HG02870 (cell line): ENCODE data around the gene SLC26A11.
"Not testable (repeated sequence)": the region's sequence is repeated elsewhere in the genome, so short reads cannot be mapped to it uniquely, and the experiment has no call there.

ENCODE experiments used
- ATAC-seq: cut with Tn5 transposase; IDR thresholded peaks from one replicate; pipeline ENCODE4 v1.9.1; 2021; ENCODE audit warnings: mild to moderate bottlenecking, moderate library complexity; ENCODE audit not compliant: unreplicated experiment

SLC26A11 gene

GRCh38 chr17:80259457-80260068 lies 39.3 kb downstream of the SLC26A11 start:
- ATAC-seq: no peak

- ATAC-seq: no peak
Measured at GRCh38 chr17:80260069-80260535, 39.9 kb downstream of the SLC26A11 start.

- ATAC-seq: no peak
Measured at GRCh38 chr17:80260791-80261158, 40.5 kb downstream of the SLC26A11 start, which contains the start of gene RNF213. Gene RNF213 (plus strand): TSS chr17:80260852. CDS start chr17:80263682, 2,830 bp downstream.

GRCh38 chr17:80261159-80261894 lies 41.1 kb downstream of the SLC26A11 start:
- ATAC-seq: no peak

GRCh38 chr17:80261895-80262279 lies 41.7 kb downstream of the SLC26A11 start:
- no peak for ATAC-seq

- no peak for ATAC-seq
Measured at GRCh38 chr17:80262291-80262690, 42.1 kb downstream of the SLC26A11 start.

GRCh38 chr17:80262775-80263244 lies 42.6 kb downstream of the SLC26A11 start:
- no peak for ATAC-seq

GRCh38 chr17:80263253-80264204 lies 43.3 kb downstream of the SLC26A11 start:
- ATAC-seq: peak; percentile 33

- ATAC-seq: no peak
Measured at GRCh38 chr17:80264205-80265075, 44.2 kb downstream of the SLC26A11 start.

- no peak for ATAC-seq
Measured at GRCh38 chr17:80265205-80266068, 45.2 kb downstream of the SLC26A11 start.

GRCh38 chr17:80267391-80267790 lies 47.2 kb downstream of the SLC26A11 start:
- no peak for ATAC-seq

GRCh38 chr17:80268427-80268826 lies 48.2 kb downstream of the SLC26A11 start:
- no peak for ATAC-seq

- no peak for ATAC-seq
Measured at GRCh38 chr17:80269405-80269807, 49.2 kb downstream of the SLC26A11 start.

GRCh38 chr17:80270104-80270503 lies 49.9 kb downstream of the SLC26A11 start:
- no peak for ATAC-seq

GRCh38 chr17:80270836-80271235 lies 50.6 kb downstream of the SLC26A11 start:
- no peak for ATAC-seq

GRCh38 chr17:80272366-80272765 lies 52.1 kb downstream of the SLC26A11 start:
- ATAC-seq: no peak

GRCh38 chr17:80274331-80274730 lies 54.1 kb downstream of the SLC26A11 start:
- ATAC-seq: no peak

- no peak for ATAC-seq
Measured at GRCh38 chr17:80274871-80275449, 54.7 kb downstream of the SLC26A11 start.

- ATAC-seq: not testable (repeated sequence)
Measured at GRCh38 chr17:80275857-80276256, 55.6 kb downstream of the SLC26A11 start.
